Right lung (tissue), 5 donors: ENCODE data around the gene SLFN14. TPM values are rescaled to one million over a fixed set of nuclear protein-coding genes. Genes with fewer than 3 reads are reported as not detected.
"Not testable (repeated sequence)": the region's sequence is repeated elsewhere in the genome, so short reads cannot be mapped to it uniquely, and the experiment has no call there.

Experiments
- DNase-seq, 2 donors: peaks; one replicate each; pipeline ENCODE4 v3.0.0-alpha.2; 2013
- polyA plus RNA-seq, 5 donors: library from polyadenylated mRNA; unstranded; fragments of 120-200 nt; gene quantifications; one replicate each; pipeline versions ENCODE4 v1.2.1 to v1.2.3, GENCODE V29; 2013; ENCODE audit warnings: inconsistent platforms in 1 of 5, low replicate concordance in 1 of 5; ENCODE audit not compliant: insufficient read length in 5 of 5, insufficient read depth in 1 of 5

The SLFN14 gene
- polyA plus RNA-seq, 5 donors = 0.54 to 0.95 (median 0.71) TPM

GRCh38 chr17:35521654-35522256, 38.9 kb downstream of the SLFN14 start:
- not testable (repeated sequence) for DNase-seq

GRCh38 chr17:35521150-35521549, 39.5 kb downstream of the SLFN14 start:
- no peak for DNase-seq

- no peak for DNase-seq
Observed at GRCh38 chr17:35519906-35520442, 40.6 kb downstream of the SLFN14 start.

- no peak for DNase-seq
Observed at GRCh38 chr17:35519439-35519838, 41.2 kb downstream of the SLFN14 start.

- not testable (repeated sequence) for DNase-seq
Observed at GRCh38 chr17:35518431-35518830, 42.2 kb downstream of the SLFN14 start.

- DNase-seq = no peak
Observed at GRCh38 chr17:35515027-35515426, 45.6 kb downstream of the SLFN14 start.

- DNase-seq = peak; percentile 65 to 72
Observed at GRCh38 chr17:35514564-35514963, 46.1 kb downstream of the SLFN14 start.

Other genes with a start within 250 kb of the SLFN14 start
- gene SLFN11, start 187.2 kb downstream of the SLFN14 start, polyA plus RNA-seq = 10 to 100 TPM; 18.7 to 24.2 (median 21.2) TPM
- 10 to 100 TPM; 17.1 to 32.0 (median 30.3) TPM for gene SLFN12, start 128.3 kb downstream of the SLFN14 start, polyA plus RNA-seq
- gene SLFN13, start 112.1 kb downstream of the SLFN14 start, polyA plus RNA-seq = 10 to 100 TPM; 16.5 to 32.6 (median 28.2) TPM
- gene SLFN12L, start 23.1 kb downstream of the SLFN14 start, polyA plus RNA-seq = 10 to 100 TPM in 4 of 5 donors, 1 to 10 TPM in 1; 8.2 to 28.0 (median 16.9) TPM
- 10 to 100 TPM in 1 of 5 donors, 1 to 10 TPM in 4; 8.8 to 10.6 (median 9.8) TPM for gene PEX12, start 17.8 kb upstream of the SLFN14 start, polyA plus RNA-seq
- 100 to 1,000 TPM; 122 to 158 (median 147) TPM for gene AP2B1, start 26.5 kb upstream of the SLFN14 start, polyA plus RNA-seq
- gene RASL10B, start 170.8 kb upstream of the SLFN14 start, polyA plus RNA-seq = 1 to 10 TPM; 2.2 to 3.8 (median 3.0) TPM
- gene GAS2L2, start 192.4 kb upstream of the SLFN14 start, polyA plus RNA-seq = 1 to 10 TPM in 3 of 5 donors, under 1 TPM in 2; 0.17 to 2.4 (median 1.1) TPM
- under 1 TPM in 3 of 5 donors, not detected in 2; 0.14 to 0.23 (median 0.21) TPM for gene C17orf50, start 200.1 kb upstream of the SLFN14 start, polyA plus RNA-seq
- gene MMP28, start 234.8 kb upstream of the SLFN14 start, polyA plus RNA-seq = 10 to 100 TPM in 1 of 5 donors, 1 to 10 TPM in 4; 7.6 to 10.5 (median 8.8) TPM
- 100 to 1,000 TPM; 200 to 261 (median 239) TPM for gene TAF15, start 248.7 kb upstream of the SLFN14 start, polyA plus RNA-seq